SHP77 treated with DMSO at 0.1 percent for 48 hours (cell line): ENCODE measurements around the gene SREBF1.
A peak's percentile ranks its signal among the peaks of the same experiment; 100 is the strongest.

Experiments
- DNase-seq: peaks from one replicate; lab custom pipeline; 2025; lab: John Stamatoyannopoulos, UW

The SREBF1 gene

GRCh38 chr17:17795946-17796786, 40.6 kb downstream of the SREBF1 start:
- no peak for DNase-seq

- DNase-seq: no peak
These were observed 41.5 kb downstream of the SREBF1 start for GRCh38 chr17:17795296-17795695.

DNA sequence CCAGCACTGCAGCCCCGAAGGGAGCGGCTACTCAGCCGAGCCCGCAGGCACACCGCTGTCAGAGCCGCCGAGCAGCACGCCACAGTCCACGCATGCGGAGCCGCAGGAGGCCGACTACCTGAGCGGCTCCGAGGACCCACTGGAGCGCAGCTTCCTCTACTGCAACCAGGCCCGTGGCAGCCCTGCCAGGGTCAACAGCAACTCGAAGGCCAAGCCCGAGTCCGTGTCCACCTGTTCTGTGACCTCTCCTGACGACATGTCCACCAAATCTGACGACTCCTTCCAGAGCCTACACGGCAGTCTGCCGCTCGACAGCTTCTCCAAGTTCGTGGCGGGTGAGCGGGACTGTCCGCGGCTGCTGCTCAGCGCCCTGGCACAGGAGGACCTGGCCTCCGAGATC, 42.4 kb downstream of the SREBF1 start:
- DNase-seq: no peak

DNA sequence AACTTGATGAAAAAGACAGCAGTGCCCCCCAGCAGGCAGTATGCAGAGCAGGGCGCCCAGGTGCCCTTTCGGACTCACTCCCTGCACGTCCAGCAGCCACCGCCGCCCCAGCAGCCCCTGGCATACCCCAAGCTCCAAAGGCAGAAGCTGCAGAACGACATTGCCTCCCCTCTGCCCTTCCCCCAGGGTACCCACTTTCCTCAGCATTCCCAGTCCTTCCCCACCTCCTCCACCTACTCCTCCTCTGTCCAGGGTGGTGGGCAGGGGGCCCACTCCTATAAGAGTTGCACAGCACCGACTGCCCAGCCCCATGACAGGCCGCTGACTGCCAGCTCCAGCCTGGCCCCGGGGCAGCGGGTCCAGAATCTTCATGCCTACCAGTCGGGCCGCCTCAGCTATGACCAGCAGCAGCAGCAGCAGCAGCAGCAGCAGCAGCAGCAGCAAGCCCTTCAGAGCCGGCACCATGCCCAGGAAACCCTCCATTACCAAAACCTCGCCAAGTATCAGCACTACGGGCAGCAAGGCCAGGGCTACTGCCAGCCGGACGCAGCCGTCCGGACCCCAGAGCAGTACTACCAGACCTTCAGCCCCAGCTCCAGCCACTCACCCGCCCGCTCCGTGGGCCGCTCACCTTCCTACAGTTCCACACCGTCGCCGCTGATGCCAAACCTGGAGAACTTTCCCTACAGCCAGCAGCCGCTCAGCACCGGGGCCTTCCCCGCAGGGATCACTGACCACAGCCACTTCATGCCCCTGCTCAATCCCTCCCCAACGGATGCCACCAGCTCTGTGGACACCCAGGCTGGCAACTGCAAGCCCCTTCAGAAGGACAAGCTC, 43.2 kb downstream of the SREBF1 start:
- DNase-seq: no peak

GRCh38 chr17:17792551-17793377, 44.0 kb downstream of the SREBF1 start:
- DNase-seq: no peak

DNA sequence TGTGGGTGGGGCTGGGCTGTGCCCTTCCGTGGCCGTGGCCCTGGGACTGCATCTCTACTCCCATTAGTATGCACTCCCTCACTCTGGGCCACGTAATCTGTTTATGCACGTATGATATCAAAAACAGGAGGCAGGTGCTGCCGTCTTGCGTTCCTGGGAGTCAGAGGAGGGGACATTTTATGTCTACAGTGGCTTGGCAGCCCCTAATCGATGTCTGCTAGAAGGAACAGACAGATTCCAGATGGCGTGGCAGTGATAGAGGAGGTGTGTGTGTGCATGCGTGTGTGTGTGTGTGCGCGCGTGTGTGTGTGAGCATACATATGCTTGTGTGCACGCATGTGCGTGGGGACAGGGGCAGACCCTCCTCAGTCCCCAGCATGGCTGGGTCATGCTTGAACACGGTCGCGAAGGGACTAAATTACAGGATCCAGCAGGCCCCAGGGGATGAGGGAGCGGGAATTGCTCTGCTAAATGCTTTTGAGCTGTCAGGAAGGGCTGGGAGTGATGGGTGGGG, 44.7 kb downstream of the SREBF1 start:
- no peak for DNase-seq

GRCh38 chr17:17790637-17791464, 45.9 kb downstream of the SREBF1 start:
- DNase-seq: no peak

DNA sequence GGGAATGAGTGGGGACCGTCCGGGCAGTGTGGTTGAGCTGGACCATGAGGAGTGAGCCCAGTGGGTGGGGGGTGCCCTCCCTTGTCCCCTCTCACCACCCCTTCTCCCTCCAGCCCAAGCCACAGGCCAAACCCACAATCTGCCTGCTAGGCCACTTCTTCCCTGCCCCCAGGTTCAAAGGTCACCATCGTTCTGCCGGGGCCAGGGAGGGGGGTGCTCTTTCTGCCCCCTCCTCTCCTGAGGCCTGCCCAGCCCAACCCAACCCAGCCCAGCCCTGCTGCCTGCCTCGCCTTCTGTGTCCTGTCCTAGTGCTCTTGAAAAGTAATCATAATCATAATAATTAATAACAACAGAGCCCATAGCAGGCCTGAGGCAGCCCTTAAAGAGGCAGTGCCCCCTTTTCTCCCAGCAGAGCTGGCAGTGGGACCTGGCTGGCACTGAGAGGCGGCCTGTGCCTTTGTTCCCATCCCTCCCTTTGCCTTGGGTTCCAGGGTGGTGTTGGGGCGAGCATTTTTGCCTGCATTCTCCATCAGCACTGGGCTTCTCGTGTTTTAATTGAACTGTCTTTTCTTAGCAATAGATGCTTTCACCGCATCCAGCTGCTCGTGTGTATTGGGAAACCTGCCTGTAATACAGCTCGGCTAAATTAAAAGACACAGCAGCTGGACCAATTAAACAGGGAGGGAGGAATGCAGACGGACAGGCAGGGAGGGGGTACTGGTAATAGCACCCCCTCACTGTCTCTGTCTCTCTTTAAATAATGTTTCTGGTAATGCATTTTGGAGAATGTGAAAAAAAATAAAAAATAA, 46.8 kb downstream of the SREBF1 start:
- DNase-seq: no peak

DNA sequence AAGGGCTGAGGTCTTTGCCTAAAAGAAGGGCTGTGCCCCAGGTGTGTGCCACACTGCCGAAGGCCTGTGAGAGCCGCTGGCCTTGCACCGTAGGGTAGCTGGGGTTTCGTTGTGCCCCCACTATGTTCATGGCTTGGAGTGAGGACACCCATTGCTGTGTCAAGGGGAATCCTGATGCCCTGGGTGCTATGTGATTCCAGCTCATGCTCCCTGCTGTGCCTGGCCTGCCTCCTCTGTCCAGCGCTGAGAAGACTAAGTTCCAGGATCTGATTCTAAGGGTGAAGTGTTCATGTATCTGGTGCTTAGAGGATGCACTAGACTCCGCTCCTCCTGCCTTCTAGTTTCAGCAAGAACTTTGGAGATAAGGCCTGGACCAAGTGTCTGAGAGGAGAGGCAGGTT, 47.4 kb downstream of the SREBF1 start:
- no peak for DNase-seq

- no peak for DNase-seq
These were observed 47.8 kb downstream of the SREBF1 start for GRCh38 chr17:17788967-17789366.

- no peak for DNase-seq
These were observed 49.2 kb downstream of the SREBF1 start for GRCh38 chr17:17787568-17787967.

DNA sequence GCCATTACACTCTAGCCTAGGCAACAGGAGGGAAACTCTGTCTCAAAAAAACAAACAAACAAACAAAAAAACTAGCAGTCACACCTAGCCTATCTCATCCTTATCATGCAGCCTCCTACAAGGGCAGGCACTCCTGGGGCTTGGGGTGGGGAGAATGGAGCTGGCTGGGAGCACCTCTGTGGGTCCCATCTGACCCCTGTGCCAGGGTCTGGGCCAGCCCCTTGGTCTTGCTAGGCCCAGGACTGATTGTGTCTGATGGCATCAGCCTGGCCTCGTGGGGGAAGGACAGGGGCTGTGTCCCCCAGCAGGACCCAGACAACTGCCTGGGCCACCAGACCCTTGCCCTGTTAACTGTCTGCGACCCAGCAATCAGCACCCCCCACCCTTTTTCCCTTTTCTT, 49.8 kb downstream of the SREBF1 start:
- no peak for DNase-seq

DNA sequence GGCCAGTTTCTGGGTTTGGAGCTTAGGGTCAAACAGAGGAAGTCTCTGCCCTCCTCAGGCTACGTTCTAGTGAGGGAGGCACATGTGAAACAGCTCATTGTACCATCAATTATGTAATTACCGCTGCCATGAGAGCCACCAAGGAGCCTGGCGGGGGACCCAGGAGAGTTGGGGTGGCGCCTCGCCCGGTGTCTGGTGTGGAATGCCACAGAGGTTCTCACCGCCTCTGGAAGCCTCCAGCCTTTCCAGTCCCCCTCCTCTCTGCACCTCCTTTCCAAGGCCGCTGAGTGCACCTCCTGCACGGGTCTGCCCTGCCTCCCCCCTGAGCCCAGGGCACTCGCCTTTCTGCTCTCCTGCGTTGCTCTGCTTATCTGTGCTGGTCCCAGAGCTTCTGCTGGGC, 51.4 kb downstream of the SREBF1 start:
- no peak for DNase-seq

GRCh38 chr17:17784657-17785267, 52.0 kb downstream of the SREBF1 start:
- no peak for DNase-seq

DNA sequence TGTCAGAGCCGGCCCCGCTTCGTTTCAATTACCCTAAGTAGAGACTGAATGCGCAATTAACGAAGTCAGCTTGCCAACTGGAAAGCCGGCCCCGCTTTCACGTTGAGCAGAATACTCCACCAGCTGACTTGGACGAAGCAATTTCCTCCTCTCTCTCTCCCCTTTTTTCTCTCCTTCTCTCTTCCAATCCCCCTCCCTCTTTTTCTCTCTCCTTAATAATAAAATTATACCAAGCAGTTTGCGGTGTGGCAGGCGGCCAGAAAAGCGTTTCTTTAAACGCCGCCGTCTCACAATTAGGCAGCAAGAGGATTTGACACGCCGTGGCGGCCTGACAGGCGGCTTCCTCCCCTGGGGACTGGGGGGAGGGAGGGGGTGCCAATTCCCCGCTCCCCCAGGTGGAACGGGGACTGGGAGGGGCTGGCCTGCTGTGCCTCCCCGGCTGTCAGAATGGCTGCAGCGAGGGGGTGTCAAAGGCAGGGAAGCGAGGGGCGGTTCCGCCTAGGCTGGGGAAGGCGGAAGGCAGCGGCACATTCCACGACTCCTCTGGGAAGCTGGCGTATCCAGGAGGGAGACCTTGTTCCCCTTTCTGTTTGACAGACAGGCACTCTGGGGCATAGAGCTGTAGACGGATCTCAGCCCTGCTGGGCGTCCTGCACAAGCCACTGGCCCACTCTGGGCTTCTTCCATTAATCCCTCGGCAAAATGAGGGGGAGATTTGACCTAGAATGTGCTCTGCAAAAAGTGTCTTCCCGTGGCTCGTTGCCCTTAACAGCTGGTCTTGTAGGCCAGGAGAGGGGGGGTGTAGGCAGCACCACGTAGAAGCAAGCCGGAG, 52.7 kb downstream of the SREBF1 start:
- DNase-seq: no peak

- DNase-seq: peak; percentile 67
These were observed 53.5 kb downstream of the SREBF1 start for GRCh38 chr17:17783116-17783824.

DNA sequence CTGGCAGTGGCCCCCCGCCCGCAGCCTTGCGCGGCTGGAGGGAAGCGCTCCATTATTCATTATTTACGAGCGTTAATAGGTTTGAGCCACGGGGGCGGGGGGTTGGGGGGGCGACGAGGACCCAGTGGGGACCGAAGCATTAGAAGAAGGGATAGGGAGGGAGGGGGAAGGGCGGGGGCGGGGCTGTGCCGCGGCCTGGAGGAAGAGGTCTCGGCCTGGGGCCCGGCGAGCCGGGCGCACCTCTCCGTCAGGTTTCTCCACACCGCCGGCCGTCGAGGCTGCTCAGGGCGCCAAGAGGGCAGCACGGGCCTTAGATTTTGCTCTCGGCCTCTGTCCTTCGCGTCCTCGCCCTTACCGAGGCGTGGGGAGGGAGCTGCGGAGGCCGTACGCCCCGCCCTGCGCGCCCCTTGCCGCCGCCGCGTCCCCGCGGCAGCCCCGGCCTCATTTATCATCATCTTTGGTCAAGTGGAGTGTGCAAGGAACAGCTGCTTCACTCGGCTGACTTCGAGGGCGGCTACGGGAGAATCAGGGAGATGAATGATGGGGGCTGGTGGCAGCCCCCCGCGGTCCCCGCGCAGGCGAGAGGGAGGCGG, 54.2 kb downstream of the SREBF1 start:
- no peak for DNase-seq
